ENCODE results near the gene VGLL3. TPM values are rescaled to one million over a fixed set of nuclear protein-coding genes. Genes with fewer than 3 reads are reported as not detected.

VGLL3 gene
- total and polyA plus RNA-seq, 2 experiments from 2014 or later = 1.4 to 7.3 TPM

- TF ChIP-seq, protein P1, sequence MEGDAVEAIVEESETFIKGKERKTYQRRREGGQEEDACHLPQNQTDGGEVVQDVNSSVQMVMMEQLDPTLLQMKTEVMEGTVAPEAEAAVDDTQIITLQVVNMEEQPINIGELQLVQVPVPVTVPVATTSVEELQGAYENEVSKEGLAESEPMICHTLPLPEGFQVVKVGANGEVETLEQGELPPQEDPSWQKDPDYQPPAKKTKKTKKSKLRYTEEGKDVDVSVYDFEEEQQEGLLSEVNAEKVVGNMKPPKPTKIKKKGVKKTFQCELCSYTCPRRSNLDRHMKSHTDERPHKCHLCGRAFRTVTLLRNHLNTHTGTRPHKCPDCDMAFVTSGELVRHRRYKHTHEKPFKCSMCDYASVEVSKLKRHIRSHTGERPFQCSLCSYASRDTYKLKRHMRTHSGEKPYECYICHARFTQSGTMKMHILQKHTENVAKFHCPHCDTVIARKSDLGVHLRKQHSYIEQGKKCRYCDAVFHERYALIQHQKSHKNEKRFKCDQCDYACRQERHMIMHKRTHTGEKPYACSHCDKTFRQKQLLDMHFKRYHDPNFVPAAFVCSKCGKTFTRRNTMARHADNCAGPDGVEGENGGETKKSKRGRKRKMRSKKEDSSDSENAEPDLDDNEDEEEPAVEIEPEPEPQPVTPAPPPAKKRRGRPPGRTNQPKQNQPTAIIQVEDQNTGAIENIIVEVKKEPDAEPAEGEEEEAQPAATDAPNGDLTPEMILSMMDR (conservative IDR thresholded peaks at IDR 0.05; ENCODE audit: low read depth in 2 of 2) = no peak
Observed at GRCh38 chr3:87035339-87035738, 44.4 kb upstream of the VGLL3 start (continued).

GRCh38 chr3:87033205-87033604 lies 42.3 kb upstream of the VGLL3 start:
- Mint-ChIP-seq H3K9me3 (no peaks in the 10 kb centered on the region), H3K36me3 (ENCODE audit: low read depth) (no peaks in the 10 kb centered on the region), H3K4me1 (no peaks in the 10 kb centered on the region), H3K27ac (no peak overlapping the region), H3K4me3 (no peak overlapping the region), H3K27me3 (ENCODE audit: insufficient read depth, low read depth, poor library complexity) (no peaks in the 10 kb centered on the region)
- no peak overlapping the region for H3K27ac ChIP-seq (ENCODE audit: low read depth)
- ATAC-seq (no peak), DNase-seq (ENCODE audit: low spot score) (no peak)
- H4K20me1 ChIP-seq (replicated peaks; ENCODE audit: insufficient read depth) = no peaks in the 10 kb centered on the region
- no peaks in the 10 kb centered on the region for H3F3A ChIP-seq (replicated peaks; ENCODE audit: low read depth)
- no peak overlapping the region for H2AFZ ChIP-seq
- H3K4me1 ChIP-seq (ENCODE audit: insufficient read depth) = no peaks in the 10 kb centered on the region
- peaks cover 30% of the 10 kb centered on the region for H3K9me2 ChIP-seq (ENCODE audit: insufficient read depth)
- no peaks in the 10 kb centered on the region for H3K36me3 ChIP-seq (ENCODE audit: insufficient read depth)
- H3K4me3 ChIP-seq = no peak overlapping the region
- H3K27me3 ChIP-seq (ENCODE audit: insufficient read depth) = no peaks in the 10 kb centered on the region
- H3K4me2 ChIP-seq = no peak overlapping the region
- no peaks in the 10 kb centered on the region for H3K79me2 ChIP-seq (replicated peaks; ENCODE audit: insufficient read depth)
- no peak for TF ChIP-seq POLR2AphosphoS5 (IDR thresholded peaks at IDR 0.05; ENCODE audit: low read depth)
- no peak for TF ChIP-seq STAT1 (IDR thresholded peaks at IDR 0.05; ENCODE audit: unreplicated experiment)
- TF ChIP-seq, protein P1 (conservative IDR thresholded peaks at IDR 0.05; ENCODE audit: low read depth in 2 of 2) = no peak
- no peak for TF ChIP-seq EZH2 (IDR thresholded peaks at IDR 0.05; ENCODE audit: low read depth, unreplicated experiment)
- no peak for TF ChIP-seq ZNF462 (CRISPR knock-in tag; IDR thresholded peaks at IDR 0.05)
- no peak for TF ChIP-seq CREB1 (CRISPR knock-in tag; IDR thresholded peaks at IDR 0.05; ENCODE audit: low read depth)
- no peak for TF ChIP-seq ZNF331 (CRISPR knock-in tag; IDR thresholded peaks at IDR 0.05; ENCODE audit: low read depth)
- no peak for TF ChIP-seq REST (IDR thresholded peaks at IDR 0.05; ENCODE audit: unreplicated experiment)
- TF ChIP-seq ETS1 (IDR thresholded peaks at IDR 0.05) = no peak
- TF ChIP-seq JUNB (IDR thresholded peaks at IDR 0.05; ENCODE audit: unreplicated experiment) = no peak
- TF ChIP-seq NANOG (IDR thresholded peaks at IDR 0.05; ENCODE audit: borderline replicate concordance) = no peak

Measured in GM23338 (cell line).